Smooth muscle cell (in vitro differentiated cells): Measurements from ENCODE around the gene TMOD2. TPM values are rescaled to one million over a fixed set of nuclear protein-coding genes. Genes with fewer than 3 reads are reported as not detected.
A peak's percentile ranks its signal among the peaks of the same experiment; 100 is the strongest.

Source experiments
- DNase-seq: peaks from one replicate; lab custom pipeline; 2025; ENCODE audit not compliant: unreplicated experiment; lab: John Stamatoyannopoulos, UW
- H2AFZ ChIP-seq: fragments of 200-600 bp; sonication (generic); 2 replicates; pipeline ENCODE4 v1.6.0; 2016; ENCODE audit warnings: antibody characterized with exemption, low read depth, mild to moderate bottlenecking
- H3F3A ChIP-seq: fragments of 200-600 bp; sonication (generic); 2 replicates; pipeline ENCODE4 v1.6.0; 2017; ENCODE audit warnings: antibody characterized with exemption, low read depth
- H3K27ac ChIP-seq: fragments of 200-600 bp; sonication (generic); 2 replicates; pipeline ENCODE4 v1.5.1; 2016; ENCODE audit warnings: low read depth, mild to moderate bottlenecking
- H3K27me3 ChIP-seq: fragments of 200-600 bp; sonication (generic); 2 replicates; pipeline ENCODE4 v1.6.1; 2016; ENCODE audit warnings: low read depth, mild to moderate bottlenecking
- H3K36me3 ChIP-seq: fragments of 200-600 bp; sonication (generic); 2 replicates; pipeline ENCODE4 v1.5.1; 2016; ENCODE audit warnings: low read depth
- H3K4me1 ChIP-seq: fragments of 200-600 bp; sonication (generic); 2 replicates; pipeline ENCODE4 v1.5.1; 2016; ENCODE audit warnings: low read depth
- H3K4me2 ChIP-seq: fragments of 200-600 bp; sonication (generic); 2 replicates; pipeline ENCODE4 v1.6.0; 2016; ENCODE audit warnings: mild to moderate bottlenecking
- H3K4me3 ChIP-seq: fragments of 200-600 bp; sonication (generic); 2 replicates; pipeline ENCODE4 v1.5.1; 2016; ENCODE audit warnings: mild to moderate bottlenecking
- H3K79me2 ChIP-seq: fragments of 200-600 bp; sonication (generic); 2 replicates; pipeline ENCODE4 v1.6.0; 2016; ENCODE audit warnings: low read depth, mild to moderate bottlenecking
- H3K9ac ChIP-seq: fragments of 200-600 bp; sonication (generic); 2 replicates; pipeline ENCODE4 v1.6.0; 2016; ENCODE audit warnings: low read depth
- H3K9me3 ChIP-seq: fragments of 200-600 bp; sonication (generic); replicated peaks from 2 replicates; pipeline ENCODE4 v1.5.1; 2016; ENCODE audit warnings: low read depth
- H4K20me1 ChIP-seq: fragments of 200-600 bp; sonication (generic); 2 replicates; pipeline ENCODE4 v1.6.0; 2016; ENCODE audit warnings: low read depth
- CTCF ChIP-seq: fragments of 200-600 bp; sonication (generic); IDR thresholded peaks from 2 replicates; pipeline ENCODE4 v1.5.1; 2017; ENCODE audit warnings: borderline replicate concordance, mild to moderate bottlenecking, antibody characterized with exemption; ENCODE audit not compliant: insufficient read depth, poor library complexity, severe bottlenecking
- WGBS: methylation state at CpG from one replicate; pipeline ENCODE4 v1.1.7; 2016; ENCODE audit warnings: low lambda C conversion rate; 5-methylcytosine and 5-hydroxymethylcytosine counted together
- polyA plus RNA-seq: library from polyadenylated mRNA; unstranded; fragments of >200 nt; fragmentation: Nextera tagmentation; extraction: Ambion mirVana; gene quantifications from 2 replicates; pipeline ENCODE4 v1.2.1, GENCODE V29; 2016
- total RNA-seq: library from RNA; depleted of rRNA; stranded (reverse); fragments of >200 nt; gene quantifications from 2 replicates; pipeline ENCODE4 v1.2.3, GENCODE V29; 2014

The TMOD2 gene
- total and polyA plus RNA-seq, 2 experiments from 2014 or later = 1.5 to 4.2 TPM

GRCh38 chr15:51726302-51727073 is 24.9 kb upstream of the TMOD2 start:
- no peaks in the 10 kb centered on the region for H3K79me2 ChIP-seq
- peak overlapping the region; percentile 56 for H3K4me2 ChIP-seq
- no peaks in the 10 kb centered on the region for H3K36me3 ChIP-seq
- TF ChIP-seq CTCF = no peak
- H3K4me1 ChIP-seq = peaks cover 21% of the 10 kb centered on the region
- no peak for DNase-seq
- peak overlapping the region; percentile 60 for H3K9ac ChIP-seq
- peaks cover 30% of the 10 kb centered on the region for H3F3A ChIP-seq
- no peaks in the 10 kb centered on the region for H3K27me3 ChIP-seq
- no peak overlapping the region for H2AFZ ChIP-seq
- peak overlapping the region; percentile 85 for H3K27ac ChIP-seq
- H3K9me3 ChIP-seq = no peaks in the 10 kb centered on the region
- 0% methylated on average over 5 of the region's 5 CpGs for WGBS
- no peak overlapping the region for H3K4me3 ChIP-seq
- no peaks in the 10 kb centered on the region for H4K20me1 ChIP-seq

GRCh38 chr15:51727141-51727897 is 24.1 kb upstream of the TMOD2 start:
- Histone ChIP-seq H3K79me2 (no peaks in the 10 kb centered on the region), H3F3A (peaks cover 32% of the 10 kb centered on the region), H3K27me3 (no peaks in the 10 kb centered on the region), H3K4me1 (peaks cover 21% of the 10 kb centered on the region), H3K9ac (peak overlapping the region; percentile 60), H3K4me2 (peak overlapping the region; percentile 56), H3K9me3 (no peaks in the 10 kb centered on the region), H3K36me3 (no peaks in the 10 kb centered on the region), H3K4me3 (no peak overlapping the region), H4K20me1 (no peaks in the 10 kb centered on the region), H2AFZ (no peak overlapping the region), H3K27ac (peak overlapping the region; percentile 85)
- 25% methylated on average over 4 of the region's 4 CpGs for WGBS
- no peak for DNase-seq
- peak; percentile 37 for TF ChIP-seq CTCF

GRCh38 chr15:51731549-51732267 is 19.7 kb upstream of the TMOD2 start:
- WGBS = 48% methylated on average over 5 of the region's 5 CpGs
- Histone ChIP-seq H3K4me1 (peaks cover 7% of the 10 kb centered on the region), H2AFZ (peak overlapping the region; percentile 34), H4K20me1 (no peaks in the 10 kb centered on the region), H3K27ac (peak overlapping the region; percentile 58), H3K79me2 (no peaks in the 10 kb centered on the region), H3F3A (peaks cover 22% of the 10 kb centered on the region), H3K9me3 (no peaks in the 10 kb centered on the region), H3K9ac (peak overlapping the region; percentile 26), H3K36me3 (no peaks in the 10 kb centered on the region), H3K4me2 (peak overlapping the region; percentile 78), H3K27me3 (no peaks in the 10 kb centered on the region), H3K4me3 (peak overlapping the region; percentile 20)
- no peak for TF ChIP-seq CTCF
- no peak for DNase-seq
